ENCODE data around the gene ANKRD2.

- no peak for TF ChIP-seq CTCF (IDR thresholded peaks at IDR 0.05)
- TF ChIP-seq POLR2AphosphoS5 (IDR thresholded peaks at IDR 0.05): no peak
These were observed 6.1 kb upstream of the ANKRD2 start for GRCh38 chr10:97566336-97566996.
